Measurements from ENCODE around the gene PANX2. TPM values are rescaled to one million over a fixed set of nuclear protein-coding genes. Genes with fewer than 3 reads are reported as not detected.

Gene PANX2
- total and polyA plus RNA-seq, 2 of the 4 experiments (the other 2 are of a cell fraction), result 0.18 to 1.7 TPM

- peaks cover 24% of the 10 kb centered on the region for H4K20me1 ChIP-seq (ENCODE audit: insufficient read depth, low read length)
- no peaks in the 10 kb centered on the region for H3K4me1 ChIP-seq (ENCODE audit: control insufficient read depth, insufficient read depth, low read length)
- DNase-seq (no peak), ATAC-seq (ENCODE audit: low read depth) (no peak)
- in situ Hi-C loops (cut with MboI; ENCODE audit: low sequenced_read_pairs), result loop anchor here (25.0 kb wide), 1 partner anchor 410 kb away; no protein-coding TSS in a partner anchor
- H2AK9ac ChIP-seq (replicated peaks; ENCODE audit: low read depth, low read length, poor library complexity), result no peak overlapping the region
- WGBS, 2 experiments (ENCODE audit: extremely low coverage in 2 of 2, insufficient read length in 1 of 2), result 94% methylated on average over 3 of the region's 8 CpGs; no CpG with 5 or more reads in 1 of the 2 experiments
- H3K9me1 ChIP-seq (ENCODE audit: insufficient read depth, low read length), result peaks cover 3% of the 10 kb centered on the region; the same call in 1 of the 2 replicates
- intact Hi-C loops (cut with micrococcal nuclease), result no loop called here
- H4K8ac ChIP-seq (ENCODE audit: low read depth in 2 of 2, low read length in 2 of 2), result no peak overlapping the region
- H3K4ac ChIP-seq (ENCODE audit: low read depth, low read length), result no peak overlapping the region
- no peak for TF ChIP-seq RAD21 (IDR thresholded peaks at IDR 0.05; ENCODE audit: low read length)
- no peak for TF ChIP-seq BHLHE40 (IDR thresholded peaks at IDR 0.05; ENCODE audit: low read depth, low read length)
- no peak for TF ChIP-seq MAFK (IDR thresholded peaks at IDR 0.05; ENCODE audit: low read depth, low read length)
- TF ChIP-seq, protein P1, sequence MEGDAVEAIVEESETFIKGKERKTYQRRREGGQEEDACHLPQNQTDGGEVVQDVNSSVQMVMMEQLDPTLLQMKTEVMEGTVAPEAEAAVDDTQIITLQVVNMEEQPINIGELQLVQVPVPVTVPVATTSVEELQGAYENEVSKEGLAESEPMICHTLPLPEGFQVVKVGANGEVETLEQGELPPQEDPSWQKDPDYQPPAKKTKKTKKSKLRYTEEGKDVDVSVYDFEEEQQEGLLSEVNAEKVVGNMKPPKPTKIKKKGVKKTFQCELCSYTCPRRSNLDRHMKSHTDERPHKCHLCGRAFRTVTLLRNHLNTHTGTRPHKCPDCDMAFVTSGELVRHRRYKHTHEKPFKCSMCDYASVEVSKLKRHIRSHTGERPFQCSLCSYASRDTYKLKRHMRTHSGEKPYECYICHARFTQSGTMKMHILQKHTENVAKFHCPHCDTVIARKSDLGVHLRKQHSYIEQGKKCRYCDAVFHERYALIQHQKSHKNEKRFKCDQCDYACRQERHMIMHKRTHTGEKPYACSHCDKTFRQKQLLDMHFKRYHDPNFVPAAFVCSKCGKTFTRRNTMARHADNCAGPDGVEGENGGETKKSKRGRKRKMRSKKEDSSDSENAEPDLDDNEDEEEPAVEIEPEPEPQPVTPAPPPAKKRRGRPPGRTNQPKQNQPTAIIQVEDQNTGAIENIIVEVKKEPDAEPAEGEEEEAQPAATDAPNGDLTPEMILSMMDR (conservative IDR thresholded peaks at IDR 0.05; ENCODE audit: low read depth, low read length), result no peak
- TF ChIP-seq MXI1 (IDR thresholded peaks at IDR 0.05; ENCODE audit: borderline replicate concordance, low read depth, low read length), result no peak
- TF ChIP-seq MAZ (IDR thresholded peaks at IDR 0.05; ENCODE audit: borderline replicate concordance, low read depth, low read length), result no peak
- TF ChIP-seq, protein P2, sequence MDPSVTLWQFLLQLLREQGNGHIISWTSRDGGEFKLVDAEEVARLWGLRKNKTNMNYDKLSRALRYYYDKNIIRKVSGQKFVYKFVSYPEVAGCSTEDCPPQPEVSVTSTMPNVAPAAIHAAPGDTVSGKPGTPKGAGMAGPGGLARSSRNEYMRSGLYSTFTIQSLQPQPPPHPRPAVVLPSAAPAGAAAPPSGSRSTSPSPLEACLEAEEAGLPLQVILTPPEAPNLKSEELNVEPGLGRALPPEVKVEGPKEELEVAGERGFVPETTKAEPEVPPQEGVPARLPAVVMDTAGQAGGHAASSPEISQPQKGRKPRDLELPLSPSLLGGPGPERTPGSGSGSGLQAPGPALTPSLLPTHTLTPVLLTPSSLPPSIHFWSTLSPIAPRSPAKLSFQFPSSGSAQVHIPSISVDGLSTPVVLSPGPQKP (IDR thresholded peaks at IDR 0.05; ENCODE audit: borderline replicate concordance, low read depth, low read length), result no peak
- TF ChIP-seq RFX5 (IDR thresholded peaks at IDR 0.05; ENCODE audit: low read depth, low read length), result no peak
- no peak for TF ChIP-seq RCOR1 (IDR thresholded peaks at IDR 0.05; ENCODE audit: insufficient replicate concordance, low read length)
- TF ChIP-seq FOS (IDR thresholded peaks at IDR 0.05; ENCODE audit: low read depth, low read length), result no peak
- TF ChIP-seq POLR2A (IDR thresholded peaks at IDR 0.05; ENCODE audit: low read depth, low read length), result no peak
- TF ChIP-seq CEBPB (IDR thresholded peaks at IDR 0.05; ENCODE audit: low read depth, low read length), result no peak
- TF ChIP-seq CHD1 (IDR thresholded peaks at IDR 0.05; ENCODE audit: low read depth, low read length), result no peak
- TF ChIP-seq SMC3 (IDR thresholded peaks at IDR 0.05; ENCODE audit: low read depth, low read length), result no peak
- TF ChIP-seq, protein P3, sequence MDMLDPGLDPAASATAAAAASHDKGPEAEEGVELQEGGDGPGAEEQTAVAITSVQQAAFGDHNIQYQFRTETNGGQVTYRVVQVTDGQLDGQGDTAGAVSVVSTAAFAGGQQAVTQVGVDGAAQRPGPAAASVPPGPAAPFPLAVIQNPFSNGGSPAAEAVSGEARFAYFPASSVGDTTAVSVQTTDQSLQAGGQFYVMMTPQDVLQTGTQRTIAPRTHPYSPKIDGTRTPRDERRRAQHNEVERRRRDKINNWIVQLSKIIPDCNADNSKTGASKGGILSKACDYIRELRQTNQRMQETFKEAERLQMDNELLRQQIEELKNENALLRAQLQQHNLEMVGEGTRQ (IDR thresholded peaks at IDR 0.05; ENCODE audit: low read depth, low read length), result no peak
- H2BK5ac ChIP-seq (ENCODE audit: low read depth, low read length, poor library complexity, severe bottlenecking), result no peak overlapping the region
- H3K14ac ChIP-seq (replicated peaks; ENCODE audit: low read depth, low read length), result no peak overlapping the region
- H3K18ac ChIP-seq (ENCODE audit: low read depth, low read length), result no peak overlapping the region
- no peak overlapping the region for H3K9ac ChIP-seq (ENCODE audit: low read depth, low read length)
- H3K9me3 ChIP-seq (ENCODE audit: control insufficient read depth, insufficient read depth, low read length), result no peaks in the 10 kb centered on the region
- H3K27me3 ChIP-seq (ENCODE audit: control insufficient read depth, insufficient read depth, low read length), result no peaks in the 10 kb centered on the region
- no peak overlapping the region for H2BK20ac ChIP-seq (ENCODE audit: low read depth, low read length)
- BruUV-seq (replicated peaks), result no TSS peak
- dilution Hi-C loops (cut with HindIII; ENCODE audit: low sequenced_read_pairs, unreplicated experiment), result no loop called here
- H3K36me3 ChIP-seq (ENCODE audit: control insufficient read depth, insufficient read depth, low read length), result peaks cover 76% of the 10 kb centered on the region
- no peak overlapping the region for H2BK120ac ChIP-seq (ENCODE audit: low read depth, low read length)
- no peak overlapping the region for H4K5ac ChIP-seq (ENCODE audit: low read depth, low read length)
- ChIA-PET CTCF (interaction anchor here (0.5 kb wide), 1 partner anchor 21 kb away, joined by 3 read pairs; no protein-coding TSS in a partner anchor), POLR2A (ENCODE audit: unreplicated experiment) (no interaction called here)
- no peak overlapping the region for H2AFZ ChIP-seq (replicated peaks; ENCODE audit: low read length, poor library complexity)
- H3K23ac ChIP-seq (ENCODE audit: low read depth, low read length), result no peak overlapping the region
- H3K56ac ChIP-seq (ENCODE audit: extremely low read depth, insufficient read depth, low read length), result no peak overlapping the region
- no peak overlapping the region for H3K4me3 ChIP-seq (ENCODE audit: insufficient read depth, low read depth, low read length)
- no peak overlapping the region for H2BK15ac ChIP-seq (ENCODE audit: low read depth, low read length)
- no peak overlapping the region for H2AK5ac ChIP-seq (ENCODE audit: low read depth, low read length)
- no peak overlapping the region for H3K4me2 ChIP-seq (ENCODE audit: low read depth, low read length)
- H3K79me1 ChIP-seq (ENCODE audit: low read depth in 1 of 2, low read length in 2 of 2), result peaks cover 4 to 19% of the 10 kb centered on the region in 2 experiments; a peak in 2 of 4 replicates
- no peak overlapping the region for H3K27ac ChIP-seq (ENCODE audit: insufficient read depth, low read length)
- H4K91ac ChIP-seq (ENCODE audit: insufficient read depth, low read depth, low read length), result no peak overlapping the region
These were observed 52.0 kb downstream of the PANX2 start for GRCh38 chr22:50222508-50222907.

All from IMR-90 (cell line).